Measurements from ENCODE around the gene CLEC1A. TPM values are rescaled to one million over a fixed set of nuclear protein-coding genes. Genes with fewer than 3 reads are reported as not detected.
"Not testable (repeated sequence)": the region's sequence is repeated elsewhere in the genome, so short reads cannot be mapped to it uniquely, and the experiment has no call there.

CLEC1A gene
- total RNA-seq, 1 donor from 2014 or later = 2.4 TPM

DNA sequence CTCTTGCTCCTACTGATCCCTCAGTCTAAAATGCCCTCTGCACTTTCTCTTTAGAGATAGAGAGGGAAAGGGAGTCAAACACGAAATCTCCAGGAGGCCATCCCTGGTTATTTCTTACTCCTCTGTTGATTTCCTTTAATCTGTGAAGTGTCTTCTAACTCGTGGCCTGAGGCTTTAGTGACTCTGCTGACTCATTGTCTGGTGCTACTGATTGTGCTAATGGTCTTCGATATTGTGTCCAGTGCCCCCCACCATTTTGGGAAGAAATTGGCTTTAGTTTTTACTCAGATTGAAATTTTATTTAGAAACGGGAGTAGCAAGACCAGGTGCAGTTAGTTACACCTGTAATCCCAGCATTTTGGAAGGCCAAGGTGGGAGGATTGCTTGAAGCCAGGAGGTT is 67.5 kb downstream of the CLEC1A start:
- H3K4me1 ChIP-seq = no peaks in the 10 kb centered on the region
- no peaks in the 10 kb centered on the region for H3K27me3 ChIP-seq (ENCODE audit: low read depth)
- no peak for DNase-seq
- no peaks in the 10 kb centered on the region for H3K36me3 ChIP-seq
- no peaks in the 10 kb centered on the region for H3K9me3 ChIP-seq (replicated peaks)
- H3K27ac ChIP-seq (replicated peaks) = no peak overlapping the region
- TF ChIP-seq, protein P1, sequence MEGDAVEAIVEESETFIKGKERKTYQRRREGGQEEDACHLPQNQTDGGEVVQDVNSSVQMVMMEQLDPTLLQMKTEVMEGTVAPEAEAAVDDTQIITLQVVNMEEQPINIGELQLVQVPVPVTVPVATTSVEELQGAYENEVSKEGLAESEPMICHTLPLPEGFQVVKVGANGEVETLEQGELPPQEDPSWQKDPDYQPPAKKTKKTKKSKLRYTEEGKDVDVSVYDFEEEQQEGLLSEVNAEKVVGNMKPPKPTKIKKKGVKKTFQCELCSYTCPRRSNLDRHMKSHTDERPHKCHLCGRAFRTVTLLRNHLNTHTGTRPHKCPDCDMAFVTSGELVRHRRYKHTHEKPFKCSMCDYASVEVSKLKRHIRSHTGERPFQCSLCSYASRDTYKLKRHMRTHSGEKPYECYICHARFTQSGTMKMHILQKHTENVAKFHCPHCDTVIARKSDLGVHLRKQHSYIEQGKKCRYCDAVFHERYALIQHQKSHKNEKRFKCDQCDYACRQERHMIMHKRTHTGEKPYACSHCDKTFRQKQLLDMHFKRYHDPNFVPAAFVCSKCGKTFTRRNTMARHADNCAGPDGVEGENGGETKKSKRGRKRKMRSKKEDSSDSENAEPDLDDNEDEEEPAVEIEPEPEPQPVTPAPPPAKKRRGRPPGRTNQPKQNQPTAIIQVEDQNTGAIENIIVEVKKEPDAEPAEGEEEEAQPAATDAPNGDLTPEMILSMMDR (IDR thresholded peaks at IDR 0.05; ENCODE audit: borderline replicate concordance) = no peak
- no peak overlapping the region for H3K4me3 ChIP-seq
- intact Hi-C loops (cut with micrococcal nuclease) = no loop called here

DNA sequence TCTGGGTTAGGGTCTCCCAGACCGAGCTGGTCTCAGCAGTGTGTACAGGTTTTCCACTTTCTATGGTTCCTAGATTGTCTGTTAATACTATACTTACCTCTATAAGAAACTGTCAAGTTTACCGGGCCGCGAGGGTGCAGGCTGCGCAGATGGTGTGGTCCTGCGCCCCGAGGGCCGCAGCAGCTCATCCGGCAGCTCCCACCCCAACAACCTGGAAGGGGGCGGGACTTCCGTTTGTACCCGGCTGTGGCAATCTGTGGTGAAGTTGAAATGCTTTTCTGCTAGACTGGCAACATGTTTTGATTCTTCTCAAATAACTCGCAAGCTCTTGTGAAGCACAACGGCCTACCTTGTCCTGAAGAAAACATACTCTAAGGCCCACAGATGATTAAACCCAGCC is 68.3 kb downstream of the CLEC1A start, which contains the start of gene CLEC9A:
TSS of gene CLEC9A (plus strand) at position 237 of the 400 bp plus-strand sequence. CDS start 22,006 bp downstream, outside the sequence.
- intact Hi-C loops (cut with micrococcal nuclease) = no loop called here
- H3K4me3 ChIP-seq = no peak within 1 kb of the TSS
- TF ChIP-seq, protein P1 (IDR thresholded peaks at IDR 0.05; ENCODE audit: borderline replicate concordance) = no peak
- H3K9me3 ChIP-seq (replicated peaks) = no peaks in the 10 kb centered on the region
- H3K36me3 ChIP-seq = no peaks in the 10 kb centered on the region
- DNase-seq = no peak
- H3K4me1 ChIP-seq = no peaks in the 10 kb centered on the region
- H3K27ac ChIP-seq (replicated peaks) = no peak within 1 kb of the TSS
- H3K27me3 ChIP-seq (ENCODE audit: low read depth) = no peaks in the 10 kb centered on the region

DNA sequence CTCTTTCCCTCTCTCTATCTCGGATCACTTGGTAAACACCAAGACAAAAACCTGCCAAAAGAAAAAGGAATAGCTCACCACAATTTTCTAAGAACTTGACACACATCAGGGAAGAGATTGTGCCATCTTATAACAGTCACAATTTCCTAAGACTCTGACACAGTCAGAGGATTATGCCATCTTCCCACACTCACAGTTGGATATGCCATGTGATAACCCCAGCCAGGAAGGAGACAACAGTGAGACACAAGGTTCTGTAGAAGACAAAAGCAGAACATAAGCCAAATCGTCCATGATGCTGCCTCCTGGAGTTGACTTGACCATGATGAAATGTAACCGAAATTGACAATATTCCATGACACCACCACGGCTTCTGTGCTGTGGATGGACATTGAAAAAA is 71.1 kb downstream of the CLEC1A start:
- DNase-seq = no peak
- no peak overlapping the region for H3K27ac ChIP-seq (replicated peaks)
- H3K9me3 ChIP-seq (replicated peaks) = no peaks in the 10 kb centered on the region
- intact Hi-C loops (cut with micrococcal nuclease) = no loop called here
- no peaks in the 10 kb centered on the region for H3K4me1 ChIP-seq
- no peaks in the 10 kb centered on the region for H3K36me3 ChIP-seq
- H3K27me3 ChIP-seq (ENCODE audit: low read depth) = no peaks in the 10 kb centered on the region
- no peak overlapping the region for H3K4me3 ChIP-seq
- TF ChIP-seq, protein P1 (IDR thresholded peaks at IDR 0.05; ENCODE audit: borderline replicate concordance) = no peak

DNA sequence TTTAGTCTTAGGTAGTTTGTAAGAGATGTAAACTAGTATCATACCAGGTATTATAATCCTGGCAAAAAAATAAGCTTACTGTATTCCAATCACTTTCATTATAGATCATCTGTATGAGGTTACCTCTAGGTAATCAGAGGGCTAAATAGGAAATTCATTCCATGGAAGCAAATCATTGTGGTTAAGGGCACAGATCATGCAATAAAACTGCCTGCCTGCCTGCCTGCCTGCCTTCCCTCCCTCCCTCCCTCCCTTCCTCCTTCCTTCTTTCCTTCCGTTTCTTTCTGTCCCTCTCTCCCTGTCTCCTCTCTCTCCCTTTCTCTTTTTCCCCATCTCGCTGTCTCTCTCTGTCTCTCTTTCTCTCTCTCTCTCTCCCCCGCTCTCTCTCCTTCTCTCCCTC is 71.5 kb downstream of the CLEC1A start:
- TF ChIP-seq, protein P1 (IDR thresholded peaks at IDR 0.05; ENCODE audit: borderline replicate concordance) = no peak
- Histone ChIP-seq H3K4me1 (no peaks in the 10 kb centered on the region), H3K9me3 (replicated peaks) (no peaks in the 10 kb centered on the region), H3K27me3 (ENCODE audit: low read depth) (no peaks in the 10 kb centered on the region), H3K4me3 (no peak overlapping the region), H3K36me3 (no peaks in the 10 kb centered on the region), H3K27ac (replicated peaks) (no peak overlapping the region)
- intact Hi-C loops (cut with micrococcal nuclease) = no loop called here
- DNase-seq = no peak

DNA sequence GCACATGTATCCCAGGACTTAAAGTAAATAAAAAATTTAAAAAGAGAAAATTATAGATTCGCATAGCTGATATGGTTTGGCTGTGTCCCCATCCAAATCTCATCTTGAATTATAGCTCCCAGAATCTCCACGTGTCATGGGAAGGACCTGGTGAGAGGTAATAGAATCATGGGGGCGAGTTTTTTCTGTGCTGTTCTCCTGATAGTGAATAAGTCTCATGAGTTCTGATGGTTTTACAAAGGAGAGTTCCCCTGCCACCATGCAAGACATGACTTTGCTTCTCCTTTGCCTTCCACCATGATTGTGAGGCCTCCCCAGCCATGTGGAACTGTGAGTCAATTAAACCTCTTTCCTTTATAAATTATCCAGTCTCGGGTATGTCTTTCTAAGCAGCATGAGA is 72.1 kb downstream of the CLEC1A start:
- H3K36me3 ChIP-seq; DNase-seq; H3K27me3 ChIP-seq (ENCODE audit: low read depth); H3K9me3 ChIP-seq (replicated peaks); H3K4me1 ChIP-seq; intact Hi-C loops (cut with micrococcal nuclease); H3K27ac ChIP-seq (replicated peaks); H3K4me3 ChIP-seq: not testable (repeated sequence)

DNA sequence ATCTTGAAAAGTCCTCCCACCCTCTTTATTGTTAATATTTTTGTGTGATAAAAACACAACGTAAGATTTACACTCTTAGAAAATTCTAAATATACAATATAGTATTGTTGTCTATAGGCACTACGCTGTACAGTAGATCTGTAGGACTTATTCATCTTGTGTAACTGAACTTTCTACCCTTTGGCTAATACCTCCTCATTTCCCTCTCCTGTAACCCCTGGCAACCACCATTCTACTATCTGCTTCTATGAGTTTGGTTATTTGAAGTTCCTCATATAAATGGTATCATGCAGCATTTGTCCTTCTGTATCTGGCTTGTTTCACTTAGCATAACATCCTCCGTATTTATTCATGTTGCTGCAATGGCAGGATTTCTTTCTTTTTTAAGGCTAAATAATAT is 73.5 kb downstream of the CLEC1A start:
- Histone ChIP-seq H3K4me3 (no peak overlapping the region), H3K27ac (replicated peaks) (no peak overlapping the region), H3K27me3 (ENCODE audit: low read depth) (no peaks in the 10 kb centered on the region), H3K9me3 (replicated peaks) (no peaks in the 10 kb centered on the region), H3K36me3 (no peaks in the 10 kb centered on the region), H3K4me1 (no peaks in the 10 kb centered on the region)
- TF ChIP-seq, protein P1 (IDR thresholded peaks at IDR 0.05; ENCODE audit: borderline replicate concordance) = no peak
- intact Hi-C loops (cut with micrococcal nuclease) = no loop called here
- no peak for DNase-seq
